PC-9 (cell line): ENCODE measurements around the gene CD2AP. TPM values are rescaled to one million over a fixed set of nuclear protein-coding genes. Genes with fewer than 3 reads are reported as not detected.

ENCODE experiments used
- BruUV-seq: library from RNA; stranded (reverse); fragments of 400-500 nt; replicated peaks from 2 replicates; lab custom pipeline; 2021; lab: Mats Ljungman, UMichigan
- CTCF ChIA-PET: fragments of 300-600 bp; sonication (Branson Sonifier 250); formaldehyde crosslinking; loops from one replicate; lab custom pipeline; 2022; ENCODE audit warnings: antibody characterized with exemption; lab: Charles Lee
- POLR2A ChIA-PET: fragments of 300-600 bp; sonication (Branson Sonifier 250); formaldehyde crosslinking; loops from one replicate; lab custom pipeline; 2022; ENCODE audit warnings: antibody characterized with exemption; ENCODE audit not compliant: unreplicated experiment; lab: Charles Lee
- DNase-seq, 2 experiments: peaks; one replicate each; pipeline versions ENCODE4 v3.0.0 to v3.0.0-alpha.2; 2015 to 2022; ENCODE audit warnings: mixed read lengths in 1 of 2
- H2AFZ ChIP-seq: fragments of 200-600 bp; sonication (generic); 2 replicates; pipeline ENCODE4 v1.8.1; 2017; ENCODE audit warnings: antibody characterized with exemption
- H3F3A ChIP-seq: fragments of 200-600 bp; sonication (generic); 2 replicates; pipeline ENCODE4 v1.8.1; 2017; ENCODE audit warnings: antibody characterized with exemption, mild to moderate bottlenecking, low read depth; ENCODE audit not compliant: insufficient read depth
- H3K27ac ChIP-seq: fragments of 200-600 bp; sonication (generic); 2 replicates; pipeline ENCODE4 v1.6.1; 2016; ENCODE audit warnings: mixed run types
- H3K27me3 ChIP-seq: fragments of 200-600 bp; sonication (generic); 2 replicates; pipeline ENCODE4 v1.6.1; 2016; ENCODE audit warnings: low read depth, mixed run types; ENCODE audit not compliant: insufficient read depth
- H3K36me3 ChIP-seq: fragments of 200-600 bp; sonication (generic); 2 replicates; pipeline ENCODE4 v1.6.1; 2016; ENCODE audit warnings: low read depth, mixed run types
- H3K4me1 ChIP-seq: fragments of 200-600 bp; sonication (generic); replicated peaks from 2 replicates; pipeline ENCODE4 v1.6.1; 2016; ENCODE audit warnings: mixed run types; ENCODE audit not compliant: insufficient read depth
- H3K4me2 ChIP-seq: fragments of 200-600 bp; sonication (generic); 2 replicates; pipeline ENCODE4 v1.6.1; 2017; ENCODE audit warnings: mixed run types
- H3K4me3 ChIP-seq: fragments of 200-600 bp; sonication (generic); 2 replicates; pipeline ENCODE4 v1.6.1; 2016; ENCODE audit warnings: mixed run types
- H3K79me2 ChIP-seq: fragments of 200-600 bp; sonication (generic); 2 replicates; pipeline ENCODE4 v1.6.1; 2017; ENCODE audit warnings: low read depth, mixed run types
- H3K9me2 ChIP-seq: fragments of 200-600 bp; sonication (generic); 2 replicates; pipeline ENCODE4 v1.8.1; 2017; ENCODE audit warnings: mild to moderate bottlenecking; ENCODE audit not compliant: insufficient read depth
- H3K9me3 ChIP-seq: fragments of 200-600 bp; sonication (generic); 2 replicates; pipeline ENCODE4 v1.8.1; 2016; ENCODE audit warnings: low read depth; ENCODE audit not compliant: insufficient read depth
- H4K20me1 ChIP-seq: fragments of 200-600 bp; sonication (generic); 2 replicates; pipeline ENCODE4 v1.8.1; 2017; ENCODE audit not compliant: insufficient read depth
- EZH2 ChIP-seq: fragments of 200-600 bp; sonication (generic); IDR thresholded peaks from 2 replicates; pipeline ENCODE4 v1.8.0; 2017; ENCODE audit warnings: antibody characterized with exemption, low read depth
- intact Hi-C: fragments of 100-400 bp; cut with micrococcal nuclease; formaldehyde crosslinking; loops from one replicate; pipeline ENCODE4 v1.10.0; 2022; ENCODE audit not compliant: unreplicated experiment
- total RNA-seq: library from RNA; stranded (reverse); gene quantifications from 2 replicates; pipeline ENCODE4 v1.2.3, GENCODE V29; 2021
- TF ChIP-seq, protein P1 (sequence below): fragments of 200-600 bp; sonication (generic); conservative IDR thresholded peaks from 2 replicates; pipeline ENCODE4 v1.6.1; 2017; ENCODE audit warnings: mixed run types, antibody characterized with exemption, mild to moderate bottlenecking, moderate library complexity

CD2AP gene
- total RNA-seq, 1 experiment from 2014 or later: 55.5 TPM

- BruUV-seq: no TSS peak
- Histone ChIP-seq H3K4me1 (no peaks in the 10 kb centered on the region), H3K9me3 (0 out of 2 replicates have a peak, but pooled peaks cover 3% of the 10 kb centered on the region), H3K27ac (no peak overlapping the region), H4K20me1 (peaks cover 8% of the 10 kb centered on the region; the same call in 1 of the 2 replicates), H3K4me3 (no peak overlapping the region), H3K27me3 (no peaks in the 10 kb centered on the region), H3K36me3 (peaks cover 31% of the 10 kb centered on the region), H3K4me2 (no peak overlapping the region), H3K9me2 (no peaks in the 10 kb centered on the region), H3K79me2 (peaks cover 21% of the 10 kb centered on the region), H3F3A (peaks cover 8% of the 10 kb centered on the region), H2AFZ (no peak overlapping the region)
- CTCF ChIA-PET: no interaction called here
- DNase-seq: no peak
- TF ChIP-seq, protein P1, sequence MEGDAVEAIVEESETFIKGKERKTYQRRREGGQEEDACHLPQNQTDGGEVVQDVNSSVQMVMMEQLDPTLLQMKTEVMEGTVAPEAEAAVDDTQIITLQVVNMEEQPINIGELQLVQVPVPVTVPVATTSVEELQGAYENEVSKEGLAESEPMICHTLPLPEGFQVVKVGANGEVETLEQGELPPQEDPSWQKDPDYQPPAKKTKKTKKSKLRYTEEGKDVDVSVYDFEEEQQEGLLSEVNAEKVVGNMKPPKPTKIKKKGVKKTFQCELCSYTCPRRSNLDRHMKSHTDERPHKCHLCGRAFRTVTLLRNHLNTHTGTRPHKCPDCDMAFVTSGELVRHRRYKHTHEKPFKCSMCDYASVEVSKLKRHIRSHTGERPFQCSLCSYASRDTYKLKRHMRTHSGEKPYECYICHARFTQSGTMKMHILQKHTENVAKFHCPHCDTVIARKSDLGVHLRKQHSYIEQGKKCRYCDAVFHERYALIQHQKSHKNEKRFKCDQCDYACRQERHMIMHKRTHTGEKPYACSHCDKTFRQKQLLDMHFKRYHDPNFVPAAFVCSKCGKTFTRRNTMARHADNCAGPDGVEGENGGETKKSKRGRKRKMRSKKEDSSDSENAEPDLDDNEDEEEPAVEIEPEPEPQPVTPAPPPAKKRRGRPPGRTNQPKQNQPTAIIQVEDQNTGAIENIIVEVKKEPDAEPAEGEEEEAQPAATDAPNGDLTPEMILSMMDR: no peak
- no peak for TF ChIP-seq EZH2
- intact Hi-C loops: no loop called here
- POLR2A ChIA-PET: no interaction called here
Measured at GRCh38 chr6:47574789-47575188, 97.2 kb downstream of the CD2AP start.

GRCh38 chr6:47579040-47579439, 101.5 kb downstream of the CD2AP start:
- Histone ChIP-seq H3K4me3 (no peak overlapping the region), H3K4me1 (no peaks in the 10 kb centered on the region), H4K20me1 (no peaks in the 10 kb centered on the region), H3K4me2 (no peak overlapping the region), H3K36me3 (peaks cover 45% of the 10 kb centered on the region), H3K27me3 (no peaks in the 10 kb centered on the region), H2AFZ (no peak overlapping the region), H3K27ac (no peak overlapping the region), H3F3A (peaks cover 7% of the 10 kb centered on the region; the same call in 1 of the 2 replicates), H3K79me2 (0 out of 2 replicates have a peak, but pooled peaks cover 3% of the 10 kb centered on the region), H3K9me2 (no peaks in the 10 kb centered on the region), H3K9me3 (peaks cover 2% of the 10 kb centered on the region; the same call in 1 of the 2 replicates)
- TF ChIP-seq EZH2: no peak
- TF ChIP-seq, protein P1: no peak
- intact Hi-C loops: no loop called here
- ChIA-PET POLR2A (no interaction called here), CTCF (no interaction called here)
- BruUV-seq: no TSS peak
- DNase-seq: no peak

GRCh38 chr6:47581591-47581990, 104.0 kb downstream of the CD2AP start:
- no peak for DNase-seq
- ChIA-PET POLR2A (no interaction called here), CTCF (no interaction called here)
- intact Hi-C loops: no loop called here
- Histone ChIP-seq H3F3A (peaks cover 7% of the 10 kb centered on the region; the same call in 1 of the 2 replicates), H4K20me1 (no peaks in the 10 kb centered on the region), H3K79me2 (0 out of 2 replicates have a peak, but pooled peaks cover 3% of the 10 kb centered on the region), H2AFZ (no peak overlapping the region), H3K9me3 (no peaks in the 10 kb centered on the region; the same call in 1 of the 2 replicates), H3K9me2 (no peaks in the 10 kb centered on the region), H3K4me3 (no peak overlapping the region), H3K4me1 (no peaks in the 10 kb centered on the region), H3K27ac (no peak overlapping the region), H3K27me3 (no peaks in the 10 kb centered on the region), H3K4me2 (no peak overlapping the region), H3K36me3 (peaks cover 41% of the 10 kb centered on the region)
- BruUV-seq: no TSS peak
- TF ChIP-seq, protein P1: no peak
- no peak for TF ChIP-seq EZH2
